K562 (cell line): ENCODE measurements around the gene WRAP53. TPM values are rescaled to one million over a fixed set of nuclear protein-coding genes. Genes with fewer than 3 reads are reported as not detected.

Experiments
- ATAC-seq: fragments of 200-7000 bp; cut with Tn5 transposase; 3 replicates; pipeline ENCODE4 v1.9.1; 2020; ENCODE audit warnings: moderate library complexity
- BruUV-seq: library from RNA; stranded (reverse); fragments of 400-500 nt; replicated peaks from 2 replicates; lab custom pipeline; 2021; lab: Mats Ljungman, UMichigan
- CTCF ChIA-PET: fragments of 300-600 bp; formaldehyde crosslinking; extraction: SDS; loops from one replicate; lab custom pipeline; 2021; ENCODE audit warnings: low intra/inter-chr PET ratio; lab: Yijun Ruan, JAX
- POLR2A ChIA-PET: fragments of 300-600, 350-650 bp; sonication (Branson Sonifier 250); formaldehyde crosslinking; extraction: SDS; loops from one replicate; lab custom pipeline; 2021; ENCODE audit warnings: antibody characterized with exemption, inconsistent platforms; lab: Yijun Ruan, JAX
- DNase-seq, 4 experiments: peaks; one replicate each; pipeline versions ENCODE4 v3.0.0 to v3.0.0-alpha.2; 2011 to 2018; ENCODE audit warnings: low spot score in 3 of 4, mixed read lengths in 3 of 4; ENCODE audit errors: extremely low read depth in 1 of 4
- FAIRE-seq: peaks from 2 replicates; lab custom pipeline; 2011; peaks lifted over from hg19 to GRCh38; lab: Jason Lieb, UNC
- H2AFZ ChIP-seq: 2 replicates; pipeline ENCODE4 v1.6.0; 2011; ENCODE audit warnings: low read depth, low read length, control low read depth, inconsistent platforms
- H3K27ac ChIP-seq: fragments of 200-600 bp; 3 replicates; pipeline ENCODE4 v1.8.0; 2011; ENCODE audit warnings: low read depth, mild to moderate bottlenecking, control low read depth, inconsistent platforms, low read length, moderate library complexity, mixed read lengths; ENCODE audit errors: extremely low read depth
- H3K27me3 ChIP-seq, 2 experiments: fragments of 300-600 bp in 1 of 2; 2 replicates in 1 of 2; 3 replicates in 1 of 2; pipeline versions ENCODE4 v1.6.0 to v1.8.0; 2011; ENCODE audit warnings: inconsistent platforms in 2 of 2, low read length in 2 of 2, mild to moderate bottlenecking in 1 of 2, mixed read lengths in 1 of 2, moderate library complexity in 1 of 2; ENCODE audit not compliant: control insufficient read depth in 2 of 2, insufficient read depth in 2 of 2
- H3K36me3 ChIP-seq: fragments of 300-600 bp; 3 replicates; pipeline ENCODE4 v1.8.0; 2011; ENCODE audit warnings: mild to moderate bottlenecking, low read length, inconsistent platforms; ENCODE audit not compliant: control insufficient read depth, insufficient read depth
- H3K4me1 ChIP-seq, 2 experiments: fragments of 200-600 bp in 1 of 2; replicated peaks in 1 of 2; 2 replicates in 1 of 2; 3 replicates in 1 of 2; pipeline versions ENCODE4 v1.5.1 to v1.8.0; 2011; ENCODE audit warnings: inconsistent platforms in 2 of 2, low read length in 2 of 2, mild to moderate bottlenecking in 1 of 2, mixed read lengths in 1 of 2, moderate library complexity in 1 of 2; ENCODE audit not compliant: control insufficient read depth in 2 of 2, insufficient read depth in 2 of 2
- H3K4me2 ChIP-seq: 2 replicates; pipeline ENCODE4 v1.6.1; 2011; ENCODE audit warnings: low read length, control low read depth, inconsistent platforms, mixed read lengths; ENCODE audit not compliant: insufficient read depth
- H3K4me3 ChIP-seq: fragments of 200-600 bp; sonication (generic), shearing (Covaris generic); 2 replicates; pipeline ENCODE4 v1.5.1; 2016; ENCODE audit warnings: control low read depth, inconsistent platforms
- H3K79me2 ChIP-seq: fragments of 200-600 bp; 3 replicates; pipeline ENCODE4 v1.8.0; 2011; ENCODE audit warnings: low read length, inconsistent platforms; ENCODE audit not compliant: control insufficient read depth, insufficient read depth
- H3K9ac ChIP-seq, 2 experiments: 2 replicates each; pipeline versions ENCODE4 v1.6.0 to v1.6.1; 2011; ENCODE audit warnings: low read depth in 2 of 2, low read length in 2 of 2, control low read depth in 1 of 2, inconsistent platforms in 1 of 2, mild to moderate bottlenecking in 1 of 2, mixed read lengths in 1 of 2; ENCODE audit not compliant: insufficient read depth in 1 of 2
- H3K9me1 ChIP-seq: one replicate; pipeline ENCODE4 v1.6.0; 2011; ENCODE audit warnings: inconsistent platforms, mild to moderate bottlenecking, low read length, moderate library complexity; ENCODE audit not compliant: control insufficient read depth, insufficient read depth
- H3K9me3 ChIP-seq: replicated peaks from 2 replicates; pipeline ENCODE4 v1.5.1; 2011; ENCODE audit warnings: low read depth, low read length, inconsistent platforms; ENCODE audit not compliant: control insufficient read depth, insufficient read depth
- H4K20me1 ChIP-seq: replicated peaks from 2 replicates; pipeline ENCODE4 v1.6.1; 2011; ENCODE audit warnings: low read length, inconsistent platforms, mixed read lengths; ENCODE audit not compliant: control insufficient read depth, insufficient read depth
- HEY1 ChIP-seq: fragments of 250-450 bp; sonication (Bioruptor Pico); IDR thresholded peaks from 2 replicates; pipeline ENCODE4 v1.5.0; 2020; ENCODE audit warnings: mild to moderate bottlenecking, moderate library complexity, borderline replicate concordance
- NUFIP1 ChIP-seq: fragments of 450-650 bp; IDR thresholded peaks from 2 replicates; pipeline ENCODE4 v1.6.1; 2018; ENCODE audit not compliant: partially characterized antibody
- ZFP91 ChIP-seq: sonication (generic); formaldehyde crosslinking; IDR thresholded peaks from 2 replicates; pipeline ENCODE4 v1.8.0; 2022; ENCODE audit warnings: mild to moderate bottlenecking, missing genetic modification reagents
- ZMIZ1 ChIP-seq, 2 experiments: fragments of 150-350 bp in 1 of 2; IDR thresholded peaks; 2 replicates each; pipeline ENCODE4 v1.6.1; 2012 to 2016; ENCODE audit warnings: low read depth in 2 of 2, low read length in 2 of 2, mild to moderate bottlenecking in 1 of 2, moderate library complexity in 1 of 2
- WGBS: fragments of 100-300 bp; shearing (Covaris generic); methylation state at CpG from one replicate; pipeline ENCODE4 v1.1.6; 2016; ENCODE audit warnings: low coverage, mixed read lengths; ENCODE audit not compliant: insufficient coverage; ENCODE audit errors: missing lambda C conversion rate; 5-methylcytosine and 5-hydroxymethylcytosine counted together
- in situ Hi-C: fragments of 300-500 bp; cut with MboI; formaldehyde crosslinking; loops from 4 replicates; pipeline ENCODE4 v1.15.0; 2018; ENCODE audit warnings: inconsistent platforms, mixed read lengths
- intact Hi-C: fragments of 100-400 bp; cut with micrococcal nuclease; formaldehyde crosslinking; loops from 2 replicates; pipeline ENCODE4 v1.14.2; 2022
- polyA plus RNA-seq, 8 experiments: library from polyadenylated mRNA; depleted of rRNA in 4 of 8; stranded (reverse) in 5 of 8; unstranded in 3 of 8; fragments of >200 nt; fragmentation: Nextera tagmentation in 2 of 8; fragmentation: Illumina TruSeq in 1 of 8; extraction: Ambion mirVana in 2 of 8; extraction: Trizol in 1 of 8; gene quantifications; 2 replicates each; pipeline versions ENCODE4 v1.2.1 to v1.2.3, GENCODE V29; 2011 to 2014; ENCODE audit warnings: inconsistent platforms in 1 of 8, missing spikeins in 1 of 8
- total RNA-seq, 7 experiments: library from RNA; depleted of rRNA in 6 of 7; stranded (reverse); fragments of >200 nt in 6 of 7; fragmentation: Illumina TruSeq in 2 of 7; extraction: Trizol in 2 of 7; gene quantifications; 2 replicates each; pipeline versions ENCODE4 v1.2.1 to v1.2.3, GENCODE V29; 2011 to 2021; ENCODE audit warnings: low replicate concordance in 1 of 7
- TF ChIP-seq, protein P1 (sequence below): fragments of 250-450 bp; sonication (Bioruptor Pico); IDR thresholded peaks from 2 replicates; pipeline ENCODE4 v1.9.0; 2021; ENCODE audit warnings: mild to moderate bottlenecking, inconsistent platforms

Gene WRAP53
- total and polyA plus RNA-seq, 9 of the 15 experiments (the other 6 are each of a cell fraction or from before 2014, with no cell fraction given), result 0.72 to 18.2 (median 13.4) TPM

- Histone ChIP-seq H3K4me2 (no peak overlapping the region), H3K9me1 (no peaks in the 10 kb centered on the region), H3K4me3 (no peak overlapping the region), H3K27me3 (no peaks in the 10 kb centered on the region), H3K9ac (no peak overlapping the region), H3K79me2 (no peaks in the 10 kb centered on the region), H3K36me3 (peaks cover 28% of the 10 kb centered on the region), H4K20me1 (no peaks in the 10 kb centered on the region), H2AFZ (no peak overlapping the region), H3K9me3 (peaks cover 3% of the 10 kb centered on the region), H3K27ac (no peak overlapping the region), H3K4me1 (no peaks in the 10 kb centered on the region; a peak in 1 of 5 replicates)
- no peak for DNase-seq
- in situ Hi-C loops (no loop called here), intact Hi-C loops (no loop called here)
- ATAC-seq, result no peak
- FAIRE-seq, result no peak
- TF ChIP-seq ZMIZ1 (IDR thresholded peaks at IDR 0.05; ENCODE audit: low read depth in 2 of 2, low read length in 2 of 2), result no peak
- TF ChIP-seq, protein P1, sequence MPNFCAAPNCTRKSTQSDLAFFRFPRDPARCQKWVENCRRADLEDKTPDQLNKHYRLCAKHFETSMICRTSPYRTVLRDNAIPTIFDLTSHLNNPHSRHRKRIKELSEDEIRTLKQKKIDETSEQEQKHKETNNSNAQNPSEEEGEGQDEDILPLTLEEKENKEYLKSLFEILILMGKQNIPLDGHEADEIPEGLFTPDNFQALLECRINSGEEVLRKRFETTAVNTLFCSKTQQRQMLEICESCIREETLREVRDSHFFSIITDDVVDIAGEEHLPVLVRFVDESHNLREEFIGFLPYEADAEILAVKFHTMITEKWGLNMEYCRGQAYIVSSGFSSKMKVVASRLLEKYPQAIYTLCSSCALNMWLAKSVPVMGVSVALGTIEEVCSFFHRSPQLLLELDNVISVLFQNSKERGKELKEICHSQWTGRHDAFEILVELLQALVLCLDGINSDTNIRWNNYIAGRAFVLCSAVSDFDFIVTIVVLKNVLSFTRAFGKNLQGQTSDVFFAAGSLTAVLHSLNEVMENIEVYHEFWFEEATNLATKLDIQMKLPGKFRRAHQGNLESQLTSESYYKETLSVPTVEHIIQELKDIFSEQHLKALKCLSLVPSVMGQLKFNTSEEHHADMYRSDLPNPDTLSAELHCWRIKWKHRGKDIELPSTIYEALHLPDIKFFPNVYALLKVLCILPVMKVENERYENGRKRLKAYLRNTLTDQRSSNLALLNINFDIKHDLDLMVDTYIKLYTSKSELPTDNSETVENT (CRISPR knock-in tag), result no peak
- no peak for TF ChIP-seq ZFP91 (CRISPR knock-in tag)
- no peak for TF ChIP-seq HEY1 (CRISPR knock-in tag)
- TF ChIP-seq NUFIP1, result no peak
- no TSS peak for BruUV-seq
- 50% methylated on average over 2 of the region's 5 CpGs for WGBS
- ChIA-PET POLR2A (interaction anchor here (3.7 kb wide), 1 partner anchor 10 kb away, joined by 19 read pairs; the partner anchor contains the start of gene TP53), CTCF (no interaction called here)
These were observed 11.7 kb upstream of the WRAP53 start for GRCh38 chr17:7676533-7676932.
